Measurements from ENCODE around the gene MAPKBP1.
"Not testable (repeated sequence)": the region's sequence is repeated elsewhere in the genome, so short reads cannot be mapped to it uniquely, and the experiment has no call there.

MAPKBP1 gene

GRCh38 chr15:41774062-41774881 lies at the start of gene MAPKBP1:
Gene MAPKBP1 (plus strand): TSS chr15:41774484. CDS start chr15:41775276, 792 bp downstream.
- FAIRE-seq: peak; percentile 27

GRCh38 chr15:41727143-41727542 lies 47.1 kb upstream of the MAPKBP1 start:
- FAIRE-seq: no peak

- FAIRE-seq: not testable (repeated sequence)
Observed at GRCh38 chr15:41728061-41728460, 46.2 kb upstream of the MAPKBP1 start.

- FAIRE-seq: no peak
Observed at GRCh38 chr15:41730543-41730942, 43.7 kb upstream of the MAPKBP1 start.

GRCh38 chr15:41732483-41732882 lies 41.8 kb upstream of the MAPKBP1 start:
- FAIRE-seq: peak; percentile 66

- no peak for FAIRE-seq
Observed at GRCh38 chr15:41734079-41734478, 40.2 kb upstream of the MAPKBP1 start.

GRCh38 chr15:41735046-41735445 lies 39.2 kb upstream of the MAPKBP1 start:
- FAIRE-seq: no peak

GRCh38 chr15:41735492-41735891 lies 38.8 kb upstream of the MAPKBP1 start:
- not testable (repeated sequence) for FAIRE-seq

GRCh38 chr15:41746802-41747201 lies 27.5 kb upstream of the MAPKBP1 start:
- peak; percentile 70 for FAIRE-seq

GRCh38 chr15:41756198-41756597 lies 18.1 kb upstream of the MAPKBP1 start:
- no peak for FAIRE-seq

GRCh38 chr15:41772720-41773331 lies 1.5 kb upstream of the MAPKBP1 start:
- no peak for FAIRE-seq

- FAIRE-seq: no peak
Observed at GRCh38 chr15:41773332-41773728, 954 bp upstream of the MAPKBP1 start.

- FAIRE-seq: no peak
Observed at GRCh38 chr15:41773729-41774061, 589 bp upstream of the MAPKBP1 start.

- FAIRE-seq: no peak
Observed at GRCh38 chr15:41774882-41775417, 666 bp downstream of the MAPKBP1 start.

- no peak for FAIRE-seq
Observed at GRCh38 chr15:41775651-41776050, 1.4 kb downstream of the MAPKBP1 start.

- FAIRE-seq: no peak
Observed at GRCh38 chr15:41777421-41777973, 3.2 kb downstream of the MAPKBP1 start.

GRCh38 chr15:41778521-41778920 lies 4.2 kb downstream of the MAPKBP1 start:
- FAIRE-seq: no peak

GRCh38 chr15:41779662-41780157 lies 5.4 kb downstream of the MAPKBP1 start:
- no peak for FAIRE-seq

GRCh38 chr15:41780266-41780665 lies 6.0 kb downstream of the MAPKBP1 start:
- FAIRE-seq: no peak

- no peak for FAIRE-seq
Observed at GRCh38 chr15:41780727-41781126, 6.4 kb downstream of the MAPKBP1 start.

GRCh38 chr15:41782371-41783282 lies 8.3 kb downstream of the MAPKBP1 start:
- FAIRE-seq: no peak

GRCh38 chr15:41783296-41783695 lies 9.0 kb downstream of the MAPKBP1 start:
- FAIRE-seq: no peak

- no peak for FAIRE-seq
Observed at GRCh38 chr15:41788262-41788661, 14.0 kb downstream of the MAPKBP1 start.

All from islet of Langerhans (tissue), 1 donor.